Tibial artery (tissue), 4 donors: ENCODE data around the gene PCNX1.

Source experiments
- DNase-seq, 2 donors: peaks; one replicate each; pipeline ENCODE4 v3.0.0-alpha.2; 2019
- H3K27ac ChIP-seq, 2 donors: fragments of 200-600 bp; sonication (generic) in 1 of 2; 1 replicate in 1 of 2; 2 replicates in 1 of 2; pipeline ENCODE4 v1.5.1; 2018 to 2019; ENCODE audit warnings: mild to moderate bottlenecking in 1 of 2
- H3K27me3 ChIP-seq, 2 donors: fragments of 200-600 bp; sonication (generic) in 1 of 2; one replicate each; pipeline versions ENCODE4 v1.5.1 to v1.6.0; 2016 to 2019
- H3K36me3 ChIP-seq, 3 donors: fragments of 200-600 bp; sonication (generic) in 2 of 3; one replicate each; pipeline ENCODE4 v1.5.1; 2016 to 2019; ENCODE audit warnings: mild to moderate bottlenecking in 2 of 3
- H3K4me1 ChIP-seq, 4 donors: fragments of 200-600 bp; sonication (generic) in 2 of 4; 1 replicate in 3 of 4; 2 replicates in 1 of 4; pipeline ENCODE4 v1.5.1; 2016 to 2019
- H3K4me3 ChIP-seq, 2 donors: fragments of 200-600 bp; sonication (generic) in 1 of 2; 1 replicate in 1 of 2; 2 replicates in 1 of 2; pipeline ENCODE4 v1.5.1; 2018 to 2019; ENCODE audit warnings: mild to moderate bottlenecking in 2 of 2
- H3K9me3 ChIP-seq, 3 donors: fragments of 200-600 bp; sonication (generic) in 1 of 3; one replicate each; pipeline ENCODE4 v1.5.1; 2016 to 2019
- intact Hi-C: fragments of 100-400 bp; cut with DNase I; formaldehyde crosslinking; loops from one replicate; pipeline ENCODE4 v1.15.0; 2023; ENCODE audit warnings: low total_unique reads
- TF ChIP-seq, protein P1 (sequence below), 2 experiments: fragments of 200-600 bp in 1 of 2; fragments of 450-650 bp in 1 of 2; IDR thresholded peaks; one replicate each; pipeline ENCODE4 v1.5.1; 2017 to 2019; ENCODE audit warnings: antibody characterized with exemption in 2 of 2, mild to moderate bottlenecking in 1 of 2, moderate library complexity in 1 of 2

PCNX1 gene

GRCh38 chr14:70905301-70905700, 2.0 kb upstream of the PCNX1 start:
- intact Hi-C loops, result loop anchor here (5.0 kb wide), 2 partner anchors 52 to 88 kb away; no protein-coding TSS in a partner anchor
- Histone ChIP-seq H3K4me1 (peaks cover 0 to 40% (median 22%) of the 10 kb centered on the region in 4 donors), H3K36me3 (no peaks in the 10 kb centered on the region), H3K27ac (peak overlapping the region in 1 of 2 donors; percentile 97), H3K9me3 (no peaks in the 10 kb centered on the region), H3K27me3 (no peaks in the 10 kb centered on the region), H3K4me3 (no peak overlapping the region)
- no peak for DNase-seq
- TF ChIP-seq, protein P1, sequence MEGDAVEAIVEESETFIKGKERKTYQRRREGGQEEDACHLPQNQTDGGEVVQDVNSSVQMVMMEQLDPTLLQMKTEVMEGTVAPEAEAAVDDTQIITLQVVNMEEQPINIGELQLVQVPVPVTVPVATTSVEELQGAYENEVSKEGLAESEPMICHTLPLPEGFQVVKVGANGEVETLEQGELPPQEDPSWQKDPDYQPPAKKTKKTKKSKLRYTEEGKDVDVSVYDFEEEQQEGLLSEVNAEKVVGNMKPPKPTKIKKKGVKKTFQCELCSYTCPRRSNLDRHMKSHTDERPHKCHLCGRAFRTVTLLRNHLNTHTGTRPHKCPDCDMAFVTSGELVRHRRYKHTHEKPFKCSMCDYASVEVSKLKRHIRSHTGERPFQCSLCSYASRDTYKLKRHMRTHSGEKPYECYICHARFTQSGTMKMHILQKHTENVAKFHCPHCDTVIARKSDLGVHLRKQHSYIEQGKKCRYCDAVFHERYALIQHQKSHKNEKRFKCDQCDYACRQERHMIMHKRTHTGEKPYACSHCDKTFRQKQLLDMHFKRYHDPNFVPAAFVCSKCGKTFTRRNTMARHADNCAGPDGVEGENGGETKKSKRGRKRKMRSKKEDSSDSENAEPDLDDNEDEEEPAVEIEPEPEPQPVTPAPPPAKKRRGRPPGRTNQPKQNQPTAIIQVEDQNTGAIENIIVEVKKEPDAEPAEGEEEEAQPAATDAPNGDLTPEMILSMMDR (IDR thresholded peaks at IDR 0.05), result no peak

GRCh38 chr14:70906793-70907175, 475 bp upstream of the PCNX1 start:
- TF ChIP-seq, protein P1 (IDR thresholded peaks at IDR 0.05), result no peak
- DNase-seq, result no peak
- intact Hi-C loops, result loop anchor here (5.0 kb wide), 2 partner anchors 51 to 89 kb away; no protein-coding TSS in a partner anchor
- Histone ChIP-seq H3K9me3 (no peaks in the 10 kb centered on the region), H3K27ac (peak overlapping the region; percentile 96 to 97), H3K27me3 (no peaks in the 10 kb centered on the region), H3K4me1 (peaks cover 0 to 40% (median 15%) of the 10 kb centered on the region in 4 donors), H3K4me3 (peak overlapping the region; percentile 81 to 85), H3K36me3 (no peaks in the 10 kb centered on the region)

DNA sequence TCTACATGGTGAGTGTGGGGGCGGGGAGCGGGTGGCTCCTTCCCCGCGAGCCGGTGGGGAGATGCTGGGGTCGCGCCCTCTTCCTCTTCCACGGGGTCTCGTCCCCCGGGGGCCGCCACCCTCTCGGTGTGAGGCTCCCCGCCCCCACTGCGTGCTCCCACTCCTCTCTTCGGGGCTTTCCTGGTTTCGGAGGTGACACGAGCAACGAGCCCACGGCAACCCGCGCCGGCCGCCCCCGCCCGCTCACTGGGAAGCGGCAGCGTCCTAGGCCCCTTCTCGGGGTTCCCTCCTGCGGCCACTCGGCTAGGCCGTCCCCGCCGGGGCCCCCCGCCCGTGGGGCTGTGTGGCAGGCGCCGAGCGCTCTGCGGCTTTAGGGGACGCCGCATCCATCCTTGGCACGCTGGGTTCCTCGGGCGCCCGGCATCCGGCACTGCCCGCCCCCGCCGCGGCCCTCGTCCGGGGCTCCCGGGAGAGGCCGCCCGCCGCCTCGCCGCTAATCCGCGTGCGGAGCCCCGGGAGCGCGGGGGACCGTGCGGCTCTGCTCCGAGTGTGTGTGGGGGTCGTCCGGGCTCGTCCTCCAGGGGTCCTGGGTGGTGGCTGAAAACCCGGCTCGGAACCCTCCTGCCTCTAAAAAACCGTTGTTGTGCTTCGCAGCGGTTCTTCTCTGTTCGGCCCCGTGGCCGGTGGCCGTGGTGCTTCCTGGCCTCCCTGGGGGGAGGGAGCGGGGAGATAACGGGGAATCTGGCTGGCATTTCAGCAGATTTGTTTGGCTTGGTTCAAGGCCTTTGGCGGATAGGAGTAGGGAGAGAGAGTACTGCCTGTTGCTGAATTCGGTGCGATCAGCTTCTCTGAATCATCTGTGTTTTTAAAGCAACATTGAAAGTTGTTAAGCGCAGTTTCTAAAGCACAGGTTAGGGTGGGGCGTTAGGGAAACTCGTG, 1.0 kb downstream of the PCNX1 start:
- peak overlapping the region; percentile 81 to 85 for H3K4me3 ChIP-seq
- intact Hi-C loops, result loop anchor here (5.0 kb wide), 2 partner anchors 49 to 91 kb away; no protein-coding TSS in a partner anchor
- TF ChIP-seq, protein P1 (IDR thresholded peaks at IDR 0.05), result no peak

GRCh38 chr14:70908935-70909641, 1.8 kb downstream of the PCNX1 start:
- Histone ChIP-seq H3K4me3 (peak overlapping the region; percentile 81 to 85), H3K4me1 (peaks cover 0 to 53% (median 17%) of the 10 kb centered on the region in 4 donors), H3K27me3 (no peaks in the 10 kb centered on the region), H3K27ac (peak overlapping the region; percentile 96 to 97), H3K36me3 (no peaks in the 10 kb centered on the region), H3K9me3 (no peaks in the 10 kb centered on the region)
- DNase-seq, result no peak
- intact Hi-C loops, result loop anchor here (5.0 kb wide), 2 partner anchors 48 to 92 kb away; no protein-coding TSS in a partner anchor
- TF ChIP-seq, protein P1 (IDR thresholded peaks at IDR 0.05), result no peak

More for the DNA sequence above, 1.0 kb downstream of the PCNX1 start:
- Histone ChIP-seq H3K36me3 (no peaks in the 10 kb centered on the region), H3K27me3 (no peaks in the 10 kb centered on the region), H3K27ac (peak overlapping the region; percentile 96 to 97), H3K9me3 (no peaks in the 10 kb centered on the region), H3K4me1 (peaks cover 0 to 53% (median 17%) of the 10 kb centered on the region in 4 donors)
- peak; percentile 71 to 78 for DNase-seq

DNA sequence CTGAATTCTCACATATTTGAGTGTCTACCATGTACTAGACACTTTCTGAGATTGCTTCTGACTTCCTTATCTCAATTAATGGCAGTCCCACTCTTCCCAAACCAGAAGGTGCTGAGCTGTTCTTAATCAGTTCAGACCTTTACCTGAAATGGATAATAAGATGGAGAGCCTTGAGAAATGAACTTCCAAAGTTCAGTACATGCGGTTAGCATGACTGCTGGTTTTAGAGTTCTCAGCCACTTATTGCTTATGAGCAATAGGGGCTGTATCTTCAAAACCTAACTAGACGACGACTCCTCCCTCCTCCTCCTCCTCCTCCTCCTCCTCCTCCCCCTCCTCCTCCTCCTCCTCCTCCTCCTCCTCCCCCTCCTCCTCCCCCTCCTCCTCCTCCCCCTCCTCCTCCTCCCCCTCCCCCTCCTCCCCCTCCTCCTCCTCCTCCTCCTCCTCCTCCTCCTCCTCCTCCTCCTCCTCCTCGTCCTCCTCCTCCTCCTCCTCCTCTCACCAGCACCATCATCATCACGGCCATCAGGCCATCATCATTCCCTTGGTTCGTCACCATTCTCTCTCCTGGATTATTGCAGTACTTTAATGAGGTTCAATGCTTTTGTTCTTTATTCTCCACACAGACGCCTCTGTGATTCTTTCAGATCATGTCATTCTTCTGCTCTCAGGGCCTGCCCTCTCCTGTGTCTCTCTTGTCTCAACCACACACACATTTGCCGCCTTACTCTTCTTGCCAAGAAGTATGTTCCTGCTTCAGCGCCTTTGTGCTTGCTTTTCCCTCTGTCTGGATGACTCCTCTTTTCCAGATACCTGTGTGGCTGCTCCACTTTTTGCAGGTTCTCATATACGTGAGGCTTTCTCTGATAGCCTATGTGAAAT, 2.7 kb downstream of the PCNX1 start:
- intact Hi-C loops, result loop anchor here (5.0 kb wide), 2 partner anchors 47 to 93 kb away; no protein-coding TSS in a partner anchor
- DNase-seq, result no peak
- H3K27ac ChIP-seq, result no peak overlapping the region
- peaks cover 0 to 53% (median 16%) of the 10 kb centered on the region in 4 donors for H3K4me1 ChIP-seq
- no peaks in the 10 kb centered on the region for H3K27me3 ChIP-seq
- H3K9me3 ChIP-seq, result no peaks in the 10 kb centered on the region
- H3K4me3 ChIP-seq, result no peak overlapping the region
- TF ChIP-seq, protein P1 (IDR thresholded peaks at IDR 0.05), result no peak
- H3K36me3 ChIP-seq, result no peaks in the 10 kb centered on the region
